ENCODE data around the gene PLA2R1.

Gene PLA2R1

DNA sequence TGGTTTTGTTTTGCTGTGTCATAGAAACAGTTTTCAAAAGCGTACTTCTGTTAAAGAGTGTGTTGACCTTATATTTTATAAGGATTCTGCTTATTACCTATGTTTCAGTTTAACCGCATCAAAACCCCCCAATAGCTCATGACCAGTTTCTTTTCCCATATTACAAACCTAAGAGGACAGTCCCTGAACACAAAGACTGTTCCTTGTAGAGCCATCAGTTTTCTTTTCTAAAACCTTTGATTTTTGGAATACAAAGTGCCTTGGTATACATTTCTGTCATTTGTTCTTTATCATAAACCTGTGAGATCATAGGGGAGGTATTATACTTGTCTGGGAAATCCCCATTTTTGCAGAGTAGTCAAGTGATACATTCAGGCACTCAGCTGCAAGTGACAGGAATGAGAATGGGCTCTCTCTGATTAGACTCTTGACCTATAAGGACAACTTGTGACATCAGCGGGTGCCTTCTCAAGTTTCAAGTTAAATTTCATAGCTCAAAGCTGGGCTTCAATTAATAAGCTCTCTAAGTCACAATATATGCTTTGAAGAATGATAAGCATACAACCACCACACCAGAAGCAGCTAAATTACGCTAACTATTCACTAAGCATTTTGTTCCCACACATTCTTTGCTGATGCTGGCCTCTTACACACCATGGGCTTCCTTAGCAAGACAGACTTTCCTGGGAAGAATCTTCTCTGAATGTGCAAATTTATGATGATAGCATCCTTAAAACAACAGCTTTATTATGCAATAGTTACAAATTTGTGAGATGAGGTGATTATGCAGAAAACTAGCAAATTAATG, 167.0 kb downstream of the PLA2R1 start:
- DNase-seq (ENCODE audit: low read depth in 2 of 2), result no peak

DNA sequence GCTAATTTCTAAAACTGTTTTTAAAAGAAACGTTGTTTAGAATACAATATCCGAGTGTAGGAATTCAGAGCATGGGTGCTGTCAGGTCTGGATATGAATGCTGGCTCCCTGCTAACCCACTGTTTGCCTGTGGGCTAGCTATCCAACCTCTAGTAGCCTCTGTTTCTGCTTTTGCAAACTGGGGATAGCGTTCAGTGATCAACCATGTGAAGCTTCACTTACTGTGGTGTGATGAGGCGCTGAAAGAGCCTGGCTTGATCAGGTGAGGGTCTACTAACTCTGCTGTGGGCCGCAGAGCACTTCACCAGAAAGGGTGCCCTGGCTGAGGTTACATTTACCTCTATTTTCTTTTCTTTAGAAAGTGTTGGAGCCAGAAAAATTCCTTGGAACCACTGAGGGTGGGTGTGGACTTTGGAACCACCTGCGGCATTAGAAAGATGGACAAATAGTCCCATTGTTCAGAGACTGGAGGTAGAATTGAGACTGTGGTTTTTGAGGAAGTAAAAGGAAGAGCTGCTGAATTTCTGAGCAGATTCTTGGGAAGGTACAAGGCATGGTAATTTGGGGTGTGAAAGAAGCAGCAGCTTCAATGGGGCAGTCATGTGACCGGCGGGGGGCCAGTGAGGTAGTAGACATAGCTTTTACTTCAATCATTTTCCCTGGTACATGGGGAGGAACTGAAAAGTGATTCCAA, 168.1 kb downstream of the PLA2R1 start:
- DNase-seq (ENCODE audit: low read depth in 2 of 2), result no peak

DNA sequence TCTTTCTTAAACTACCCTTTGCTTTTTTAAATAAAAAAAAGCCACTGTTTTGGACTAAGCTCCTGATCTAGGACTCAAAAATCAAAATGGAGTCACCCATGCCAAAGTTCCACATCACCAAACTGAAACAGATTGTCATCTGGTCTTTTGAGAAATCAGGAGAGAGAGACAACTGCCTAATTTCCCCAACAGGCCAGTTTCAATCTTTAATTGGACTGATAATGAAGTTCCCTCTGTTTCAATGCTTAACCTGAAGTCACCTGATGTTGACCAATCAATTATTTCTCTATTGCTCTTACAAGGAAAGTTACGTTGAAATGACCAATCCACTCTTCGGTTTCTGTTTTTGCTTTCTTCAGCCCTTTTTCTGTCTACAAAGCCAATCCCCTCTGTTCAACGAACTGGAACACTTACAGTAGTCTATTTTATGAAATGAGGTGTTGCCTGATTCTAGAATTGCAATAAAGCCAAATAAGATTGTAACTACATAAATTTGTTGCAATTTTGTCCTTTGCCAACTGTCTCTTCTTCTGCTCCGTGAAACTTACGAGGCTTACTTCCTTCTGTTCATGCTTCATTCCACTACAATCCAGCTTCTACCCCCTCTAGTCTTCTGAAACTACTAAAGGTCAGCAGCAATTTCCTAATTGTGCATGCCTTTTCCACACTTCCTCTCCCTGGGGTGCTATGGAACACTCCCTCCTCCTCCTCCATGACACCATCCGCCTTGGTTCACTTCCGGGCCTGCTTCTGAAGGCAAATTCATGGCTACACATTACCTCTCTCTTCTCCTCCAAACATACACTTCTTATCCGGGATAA, 169.2 kb downstream of the PLA2R1 start:
- no peak for DNase-seq (ENCODE audit: low read depth in 2 of 2)

DNA sequence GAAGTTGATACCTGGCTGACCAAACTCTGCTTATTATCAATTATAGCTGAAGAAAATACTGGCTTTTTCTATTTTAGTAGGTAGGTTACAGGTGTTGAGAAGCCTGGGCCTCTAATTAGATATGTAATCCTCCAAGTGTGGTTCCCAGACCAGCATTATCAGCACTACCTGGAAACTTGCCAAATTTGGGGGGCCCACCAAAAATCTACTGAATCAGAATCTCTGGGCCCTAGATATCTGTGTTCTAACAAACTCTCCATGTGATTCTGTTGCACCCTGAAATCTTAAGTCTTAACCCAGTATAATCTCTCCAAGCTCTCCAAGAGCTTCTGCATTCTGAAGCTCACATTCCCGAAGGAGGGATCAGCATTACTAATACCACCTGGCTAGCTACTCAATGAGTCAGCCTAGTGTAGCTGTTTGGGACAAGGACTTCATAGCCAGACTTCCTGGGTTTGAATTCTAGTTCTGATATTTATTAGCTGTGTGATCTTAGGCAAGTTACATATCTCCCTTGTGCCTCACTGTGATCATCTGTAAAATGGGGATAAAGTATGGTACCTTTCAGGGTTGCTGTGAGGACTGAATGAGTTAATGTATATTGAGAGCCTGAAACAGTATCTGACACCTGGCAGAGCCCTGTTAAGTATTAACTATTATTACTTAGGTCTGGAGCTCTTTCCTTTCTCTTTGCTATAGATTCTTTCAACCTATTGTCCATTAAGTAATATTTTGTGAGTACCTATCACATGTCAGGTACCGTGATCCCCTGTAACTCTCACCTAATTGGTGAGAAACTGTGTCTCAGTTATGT, 170.3 kb downstream of the PLA2R1 start:
- no peak for DNase-seq (ENCODE audit: low read depth in 2 of 2)

DNA sequence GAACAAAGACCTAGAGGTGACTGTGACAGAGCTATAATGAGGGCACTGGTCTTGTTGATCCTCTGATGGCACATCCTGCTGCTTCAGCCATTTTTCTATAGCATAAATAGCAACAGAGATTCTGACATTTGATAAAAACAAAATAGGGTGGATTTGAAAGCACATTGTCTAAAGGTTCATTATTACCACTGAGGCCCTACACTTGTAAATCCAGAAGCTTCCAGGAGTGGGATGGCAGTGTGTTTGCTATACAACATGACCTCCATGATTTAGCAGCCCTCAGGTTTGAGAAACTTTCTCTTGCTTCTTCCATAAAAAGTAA, 171.2 kb downstream of the PLA2R1 start:
- DNase-seq (ENCODE audit: low read depth in 2 of 2), result no peak

DNA sequence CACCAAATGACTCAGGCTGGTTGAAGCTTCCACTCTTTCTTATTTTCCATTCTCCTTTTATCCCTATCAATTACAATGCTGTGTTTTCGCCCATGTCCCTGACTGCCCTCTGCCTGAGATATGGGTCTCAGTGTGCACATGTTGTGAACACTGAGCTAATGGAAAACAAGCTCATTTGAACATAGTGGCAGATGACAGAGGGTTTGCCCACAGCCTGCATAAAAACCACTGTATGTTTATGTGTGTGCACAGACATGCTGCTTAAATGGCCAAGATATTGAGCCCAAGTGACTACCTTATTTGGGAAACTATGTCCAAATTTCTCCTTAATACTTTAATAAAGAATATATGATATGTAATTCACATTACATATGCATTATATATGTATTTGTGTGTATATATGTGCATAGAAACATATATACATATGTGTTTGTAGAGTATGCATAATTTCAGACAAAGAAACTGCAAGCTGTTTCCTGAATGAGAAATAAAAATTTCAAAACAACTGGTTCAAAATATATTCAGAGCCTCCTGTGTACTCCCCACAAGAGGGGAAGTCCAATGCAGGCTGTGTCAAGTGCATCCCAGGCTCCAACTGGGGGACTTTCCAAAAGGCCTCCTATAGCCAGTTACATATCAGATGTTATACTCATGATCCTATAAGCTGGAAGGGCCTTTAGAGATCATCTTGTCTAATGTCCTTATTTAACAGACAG, 171.7 kb downstream of the PLA2R1 start:
- no peak for DNase-seq (ENCODE audit: low read depth in 2 of 2)

DNA sequence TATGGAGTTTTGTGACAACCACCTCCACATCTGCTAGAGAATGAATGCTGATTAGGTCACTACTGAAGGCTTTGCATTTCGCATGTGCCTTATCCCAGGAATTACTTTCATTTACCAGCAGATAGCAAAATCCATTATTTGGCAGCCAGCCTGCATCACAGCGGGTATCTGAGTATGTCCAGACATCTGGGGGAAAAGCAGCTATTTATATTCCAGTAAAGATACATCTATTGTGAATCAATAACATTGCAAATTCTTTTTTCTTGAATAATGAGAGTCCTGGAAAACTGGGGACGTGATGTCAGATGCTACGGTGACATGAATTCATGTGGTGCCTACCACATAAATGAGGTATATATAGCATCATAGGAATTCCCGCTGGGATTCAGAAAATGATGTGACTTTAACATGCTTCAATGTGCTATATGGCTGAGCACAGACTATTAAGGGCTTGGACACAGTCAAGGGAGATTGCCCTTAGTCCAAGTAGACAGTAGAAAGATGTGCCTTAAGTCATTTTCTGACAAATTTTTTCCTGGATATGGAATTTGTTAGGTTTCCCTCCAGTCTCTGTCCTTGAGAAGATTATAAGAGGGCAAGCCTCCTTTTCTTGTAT, 180.2 kb downstream of the PLA2R1 start:
- DNase-seq (ENCODE audit: low read depth in 2 of 2), result no peak
